ENCODE data around the gene ZNF324B.

- TF ChIP-seq, protein P1, sequence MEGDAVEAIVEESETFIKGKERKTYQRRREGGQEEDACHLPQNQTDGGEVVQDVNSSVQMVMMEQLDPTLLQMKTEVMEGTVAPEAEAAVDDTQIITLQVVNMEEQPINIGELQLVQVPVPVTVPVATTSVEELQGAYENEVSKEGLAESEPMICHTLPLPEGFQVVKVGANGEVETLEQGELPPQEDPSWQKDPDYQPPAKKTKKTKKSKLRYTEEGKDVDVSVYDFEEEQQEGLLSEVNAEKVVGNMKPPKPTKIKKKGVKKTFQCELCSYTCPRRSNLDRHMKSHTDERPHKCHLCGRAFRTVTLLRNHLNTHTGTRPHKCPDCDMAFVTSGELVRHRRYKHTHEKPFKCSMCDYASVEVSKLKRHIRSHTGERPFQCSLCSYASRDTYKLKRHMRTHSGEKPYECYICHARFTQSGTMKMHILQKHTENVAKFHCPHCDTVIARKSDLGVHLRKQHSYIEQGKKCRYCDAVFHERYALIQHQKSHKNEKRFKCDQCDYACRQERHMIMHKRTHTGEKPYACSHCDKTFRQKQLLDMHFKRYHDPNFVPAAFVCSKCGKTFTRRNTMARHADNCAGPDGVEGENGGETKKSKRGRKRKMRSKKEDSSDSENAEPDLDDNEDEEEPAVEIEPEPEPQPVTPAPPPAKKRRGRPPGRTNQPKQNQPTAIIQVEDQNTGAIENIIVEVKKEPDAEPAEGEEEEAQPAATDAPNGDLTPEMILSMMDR (IDR thresholded peaks at IDR 0.05; ENCODE audit: low read length), result no peak
- TF ChIP-seq EZH2 (optimal IDR thresholded peaks at IDR 0.05; ENCODE audit: low read depth, low read length), result no peak
- TF ChIP-seq EZH2phosphoT487 (IDR thresholded peaks at IDR 0.05; ENCODE audit: low read length), result no peak
Measured at GRCh38 chr19:58482372-58482771, 30.9 kb downstream of the ZNF324B start.

All from MM.1S (cell line).